Measurements from ENCODE around the gene PDE4D. TPM values are rescaled to one million over a fixed set of nuclear protein-coding genes. Genes with fewer than 3 reads are reported as not detected.

PDE4D gene
- total and polyA plus RNA-seq, 10 of the 15 experiments (the other 5 are each of a cell fraction or from before 2014, with no cell fraction given), result 0.87 to 4.1 (median 2.2) TPM

DNA sequence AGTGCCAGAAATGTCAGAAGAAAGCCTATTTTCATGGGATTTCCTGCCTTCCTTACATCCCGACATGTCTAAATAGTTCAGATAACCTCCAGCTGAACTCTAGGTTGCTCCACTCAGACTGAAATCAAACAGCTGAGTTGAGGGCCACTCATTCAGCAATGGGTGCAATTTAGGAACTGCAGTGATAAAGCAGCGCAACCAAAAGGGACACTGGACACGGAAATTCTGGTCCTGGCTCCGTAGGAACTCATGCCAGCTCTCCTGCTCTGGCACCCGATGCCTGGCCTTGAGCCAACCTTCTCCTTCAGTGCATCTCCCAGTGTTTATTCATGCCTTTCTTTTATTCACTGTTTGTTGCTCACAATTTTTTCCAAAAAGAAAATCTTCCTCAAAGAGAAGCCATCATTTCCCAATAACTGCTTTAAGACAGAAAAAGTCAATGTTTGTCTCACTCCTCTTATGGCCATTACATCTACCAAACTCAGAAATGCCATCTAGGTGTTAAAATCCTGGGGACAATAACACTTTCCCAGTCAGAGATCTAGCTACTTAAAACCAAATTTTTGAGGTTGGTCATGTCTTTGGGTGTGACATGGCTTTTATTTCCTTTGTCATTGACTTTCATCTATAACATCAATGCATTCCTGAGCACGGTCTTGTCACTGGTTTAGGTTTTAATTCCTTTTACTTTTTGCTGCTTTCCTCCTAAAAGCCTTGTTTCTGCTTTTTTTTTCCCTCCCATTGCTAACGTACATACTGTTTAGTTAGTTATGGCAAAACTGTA is 126.9 kb downstream of the PDE4D start:
- H3K27ac ChIP-seq (ENCODE audit: control insufficient read depth, insufficient read depth), result no peak overlapping the region
- no peaks in the 10 kb centered on the region for H3K36me3 ChIP-seq (ENCODE audit: control insufficient read depth in 2 of 2, insufficient read depth in 2 of 2, low read length in 1 of 2)
- H3K4me2 ChIP-seq (ENCODE audit: control insufficient read depth, insufficient read depth), result no peak overlapping the region
- no peak overlapping the region for H3K4me3 ChIP-seq
- CTCF ChIA-PET, result no interaction called here
- RAD21 ChIA-PET (ENCODE audit: unreplicated experiment), result no interaction called here
- TF ChIP-seq BRCA1 (IDR thresholded peaks at IDR 0.05; ENCODE audit: low read depth, low read length) (no peak), KDM1A (IDR thresholded peaks at IDR 0.05; ENCODE audit: borderline replicate concordance) (no peak), BCL3 (IDR thresholded peaks at IDR 0.05; ENCODE audit: borderline replicate concordance, insufficient read depth, low read depth, low read length, poor library complexity, severe bottlenecking) (no peak)
- 0% methylated on average over 7 of the region's 7 CpGs for WGBS (ENCODE audit: insufficient coverage, insufficient replicate concordance, low lambda C conversion rate, missing lambda C conversion rate)
- no TSS peak for BruUV-seq (replicated peaks)
- H3K9ac ChIP-seq (ENCODE audit: control insufficient read depth, insufficient read depth, low read length), result no peak overlapping the region
- SMC1A ChIA-PET (ENCODE audit: uncharacterized antibody, unreplicated experiment), result no interaction called here
- FAIRE-seq (no peak), ATAC-seq (no peak), DNase-seq (ENCODE audit: low read depth, low spot score) (no peak)
- no peaks in the 10 kb centered on the region for H3K79me2 ChIP-seq (ENCODE audit: control insufficient read depth, insufficient read depth, low read length)
- in situ Hi-C loops (cut with MboI), result no loop called here
- no peaks in the 10 kb centered on the region for H3K4me1 ChIP-seq (ENCODE audit: control insufficient read depth, insufficient read depth, low read length)
- POLR2A ChIA-PET, result no interaction called here
- H2AFZ ChIP-seq (ENCODE audit: control insufficient read depth, low read depth, low read length), result no peak overlapping the region
- no peaks in the 10 kb centered on the region for H4K20me1 ChIP-seq (ENCODE audit: control insufficient read depth, insufficient read depth)
- H3K27me3 ChIP-seq (replicated peaks in 1 of 2; ENCODE audit: control insufficient read depth in 2 of 2, insufficient read depth in 2 of 2, low read length in 1 of 2), result peaks cover 2 to 20% of the 10 kb centered on the region in 2 experiments; a peak in 3 of 4 replicates
- H3K9me3 ChIP-seq (replicated peaks; ENCODE audit: control insufficient read depth, insufficient read depth, low read length), result no peaks in the 10 kb centered on the region
- intact Hi-C loops (cut with micrococcal nuclease; ENCODE audit: unreplicated experiment), result no loop called here

GRCh38 chr5:59765446-59765845 is 128.1 kb downstream of the PDE4D start:
- no TSS peak for BruUV-seq (replicated peaks)
- ChIA-PET SMC1A (ENCODE audit: uncharacterized antibody, unreplicated experiment) (interaction anchor here (1.3 kb wide), 1 partner anchor 66 kb away, joined by 3 read pairs; no protein-coding TSS in a partner anchor), POLR2A (no interaction called here), CTCF (no interaction called here), RAD21 (ENCODE audit: unreplicated experiment) (no interaction called here)
- Histone ChIP-seq H3K4me3 (no peak overlapping the region), H2AFZ (ENCODE audit: control insufficient read depth, low read depth, low read length) (no peak overlapping the region), H3K4me1 (ENCODE audit: control insufficient read depth, insufficient read depth, low read length) (no peaks in the 10 kb centered on the region), H3K9ac (ENCODE audit: control insufficient read depth, insufficient read depth, low read length) (no peak overlapping the region), H4K20me1 (ENCODE audit: control insufficient read depth, insufficient read depth) (no peaks in the 10 kb centered on the region), H3K36me3 (ENCODE audit: control insufficient read depth in 2 of 2, insufficient read depth in 2 of 2, low read length in 1 of 2) (no peaks in the 10 kb centered on the region), H3K79me2 (ENCODE audit: control insufficient read depth, insufficient read depth, low read length) (no peaks in the 10 kb centered on the region), H3K27ac (ENCODE audit: control insufficient read depth, insufficient read depth) (no peak overlapping the region), H3K9me3 (replicated peaks; ENCODE audit: control insufficient read depth, insufficient read depth, low read length) (no peaks in the 10 kb centered on the region), H3K27me3 (replicated peaks in 1 of 2; ENCODE audit: control insufficient read depth in 2 of 2, insufficient read depth in 2 of 2, low read length in 1 of 2) (peaks cover 2 to 20% of the 10 kb centered on the region in 2 experiments; a peak in 3 of 4 replicates), H3K4me2 (ENCODE audit: control insufficient read depth, insufficient read depth) (no peak overlapping the region)
- FAIRE-seq, result no peak
- ATAC-seq, result no peak
- intact Hi-C loops (cut with micrococcal nuclease; ENCODE audit: unreplicated experiment) (no loop called here), in situ Hi-C loops (cut with MboI) (no loop called here)
- 3% methylated on average over 2 of the region's 2 CpGs for WGBS (ENCODE audit: insufficient coverage, insufficient replicate concordance, low lambda C conversion rate, missing lambda C conversion rate)
- DNase-seq (ENCODE audit: low read depth, low spot score), result no peak
- TF ChIP-seq KDM1A (IDR thresholded peaks at IDR 0.05; ENCODE audit: borderline replicate concordance), result no peak
- TF ChIP-seq ZBTB4 (CRISPR knock-in tag; IDR thresholded peaks at IDR 0.05), result no peak
- TF ChIP-seq BHLHE40 (IDR thresholded peaks at IDR 0.05; ENCODE audit: borderline replicate concordance in 1 of 2, low read depth in 2 of 2, low read length in 1 of 2), result no peak
- TF ChIP-seq YBX1 (IDR thresholded peaks at IDR 0.05), result no peak
- TF ChIP-seq NFYA (IDR thresholded peaks at IDR 0.05; ENCODE audit: borderline replicate concordance, low read depth, low read length), result no peak
- TF ChIP-seq RB1 (IDR thresholded peaks at IDR 0.05; ENCODE audit: borderline replicate concordance), result no peak
- TF ChIP-seq WRNIP1 (IDR thresholded peaks at IDR 0.05; ENCODE audit: borderline replicate concordance, low read depth, low read length), result no peak
- TF ChIP-seq, protein P1, sequence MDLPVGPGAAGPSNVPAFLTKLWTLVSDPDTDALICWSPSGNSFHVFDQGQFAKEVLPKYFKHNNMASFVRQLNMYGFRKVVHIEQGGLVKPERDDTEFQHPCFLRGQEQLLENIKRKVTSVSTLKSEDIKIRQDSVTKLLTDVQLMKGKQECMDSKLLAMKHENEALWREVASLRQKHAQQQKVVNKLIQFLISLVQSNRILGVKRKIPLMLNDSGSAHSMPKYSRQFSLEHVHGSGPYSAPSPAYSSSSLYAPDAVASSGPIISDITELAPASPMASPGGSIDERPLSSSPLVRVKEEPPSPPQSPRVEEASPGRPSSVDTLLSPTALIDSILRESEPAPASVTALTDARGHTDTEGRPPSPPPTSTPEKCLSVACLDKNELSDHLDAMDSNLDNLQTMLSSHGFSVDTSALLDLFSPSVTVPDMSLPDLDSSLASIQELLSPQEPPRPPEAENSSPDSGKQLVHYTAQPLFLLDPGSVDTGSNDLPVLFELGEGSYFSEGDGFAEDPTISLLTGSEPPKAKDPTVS (IDR thresholded peaks at IDR 0.05; ENCODE audit: low read depth, low read length), result no peak

Measured in GM12878 (cell line).